ENCODE data around the gene CBX7. TPM values are rescaled to one million over a fixed set of nuclear protein-coding genes. Genes with fewer than 3 reads are reported as not detected.

CBX7 gene
- total RNA-seq (1 to 10 TPM; 8.5 to 9.0 TPM), polyA plus RNA-seq (ENCODE audit: insufficient read length in 2 of 2) (10 to 100 TPM in 1 of 2 donors, 1 to 10 TPM in 1; 10.0 to 12.7 TPM)
- long read RNA-seq, donor 1, full-length matches to known transcripts, result 2 of 2 reads
- long read RNA-seq, donor 1, partial matches to known transcripts, result 0 of 2 reads
- long read RNA-seq, donor 1, other reads (novel, unspliced or antisense), result 0 of 2 reads
- long read RNA-seq, donor 2, result 0 reads
- long read RNA-seq, donor 3, full-length matches to known transcripts, result 2 of 2 reads
- long read RNA-seq, donor 3, partial matches to known transcripts, result 0 of 2 reads
- long read RNA-seq, donor 3, other reads (novel, unspliced or antisense), result 0 of 2 reads
- long read RNA-seq, donor 4, full-length matches to known transcripts, result 1 of 1 reads
- long read RNA-seq, donor 4, partial matches to known transcripts, result 0 of 1 reads
- long read RNA-seq, donor 4, other reads (novel, unspliced or antisense), result 0 of 1 reads

GRCh38 chr22:39152511-39153219 is at the start of gene CBX7:
TSS of gene CBX7 (minus strand) at chr22:39152680. CDS start at chr22:39152444, 236 bp downstream.
- peak; percentile 68 to 96 (median 84) for DNase-seq (ENCODE audit: low read depth in 4 of 6, low spot score in 6 of 6)
- peak within 1 kb of the TSS; percentile 93 for H3K27ac ChIP-seq (ENCODE audit: low read depth, low read length)
- H3K4me1 ChIP-seq (ENCODE audit: control insufficient read depth, insufficient read depth, low read length), result peaks cover 44% of the 10 kb centered on the region
- H3K4me3 ChIP-seq (ENCODE audit: low read depth, low read length), result peak within 1 kb of the TSS; percentile 81
- WGBS (ENCODE audit: insufficient coverage), result under 1% methylated on average over 97 of the region's 98 CpGs
- H3K36me3 ChIP-seq (ENCODE audit: control insufficient read depth, insufficient read depth, low read length), result peaks cover 21% of the 10 kb centered on the region
- peaks cover 11% of the 10 kb centered on the region for H3K27me3 ChIP-seq (ENCODE audit: control insufficient read depth, insufficient read depth, low read length)
- H3K9me3 ChIP-seq (ENCODE audit: control insufficient read depth, insufficient read depth, low read length), result no peaks in the 10 kb centered on the region

DNA sequence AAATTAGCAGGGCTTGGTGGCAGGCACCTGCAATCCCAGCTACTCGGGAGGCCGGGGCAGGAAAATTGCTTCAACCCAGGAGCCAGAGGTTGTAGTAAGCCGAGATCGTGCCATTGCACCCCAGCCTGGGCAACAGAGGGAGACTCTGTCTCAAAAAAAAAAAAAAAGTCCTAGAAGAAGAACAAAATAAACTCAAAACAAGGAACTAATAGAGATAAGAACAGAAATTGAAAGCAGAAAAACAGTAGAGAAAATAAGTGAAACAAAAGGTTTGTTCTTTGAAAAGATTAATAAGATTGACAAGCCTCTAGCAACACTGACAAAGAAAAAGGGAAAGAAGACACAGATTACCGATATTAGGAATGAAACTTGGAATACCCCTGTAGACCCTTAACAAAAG is 45.1 kb upstream of the CBX7 start:
- no peak overlapping the region for H3K4me3 ChIP-seq (ENCODE audit: low read depth, low read length)
- no peak for DNase-seq (ENCODE audit: low read depth in 4 of 6, low spot score in 6 of 6)
- H3K27me3 ChIP-seq (ENCODE audit: control insufficient read depth, insufficient read depth, low read length), result no peaks in the 10 kb centered on the region
- no peaks in the 10 kb centered on the region for H3K9me3 ChIP-seq (ENCODE audit: control insufficient read depth, insufficient read depth, low read length)
- no peaks in the 10 kb centered on the region for H3K4me1 ChIP-seq (ENCODE audit: control insufficient read depth, insufficient read depth, low read length)
- H3K36me3 ChIP-seq (ENCODE audit: control insufficient read depth, insufficient read depth, low read length), result no peaks in the 10 kb centered on the region
- 100% methylated on average over 1 of the region's 5 CpGs for WGBS (ENCODE audit: insufficient coverage)
- H3K27ac ChIP-seq (ENCODE audit: low read depth, low read length), result no peak overlapping the region

DNA sequence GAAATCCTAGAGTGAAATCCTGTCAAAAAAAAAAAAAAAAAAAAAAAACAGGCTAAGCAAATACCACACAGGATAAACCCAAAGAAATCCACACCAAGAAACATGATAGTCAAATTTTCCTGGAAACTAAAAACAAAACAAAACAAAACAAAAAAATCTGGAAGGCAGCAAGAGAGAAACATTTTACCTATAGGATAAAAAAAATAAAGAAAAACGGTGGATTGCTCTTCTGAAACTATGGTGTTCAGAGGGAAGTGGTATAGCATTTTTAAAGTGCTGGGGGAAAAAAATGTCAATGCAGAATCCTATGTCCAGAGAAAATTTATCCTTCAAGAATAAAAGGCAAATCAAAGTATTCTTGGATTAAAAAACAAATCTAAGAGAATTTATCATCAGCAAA is 41.6 kb upstream of the CBX7 start:
- Histone ChIP-seq H3K27ac (ENCODE audit: low read depth, low read length) (no peak overlapping the region), H3K36me3 (ENCODE audit: control insufficient read depth, insufficient read depth, low read length) (no peaks in the 10 kb centered on the region), H3K9me3 (ENCODE audit: control insufficient read depth, insufficient read depth, low read length) (no peaks in the 10 kb centered on the region), H3K4me1 (ENCODE audit: control insufficient read depth, insufficient read depth, low read length) (no peaks in the 10 kb centered on the region), H3K4me3 (ENCODE audit: low read depth, low read length) (no peak overlapping the region), H3K27me3 (ENCODE audit: control insufficient read depth, insufficient read depth, low read length) (no peaks in the 10 kb centered on the region)
- no peak for DNase-seq (ENCODE audit: low read depth in 4 of 6, low spot score in 6 of 6)
- WGBS (ENCODE audit: insufficient coverage), result no CpG with 5 or more reads among the region's 1 CpG

- no peaks in the 10 kb centered on the region for H3K36me3 ChIP-seq (ENCODE audit: control insufficient read depth, insufficient read depth, low read length)
Observed at GRCh38 chr22:39188809-39189208, 36.3 kb upstream of the CBX7 start.

GRCh38 chr22:39185601-39186012 is 33.1 kb upstream of the CBX7 start:
- peaks cover 17% of the 10 kb centered on the region for H3K4me1 ChIP-seq (ENCODE audit: control insufficient read depth, insufficient read depth, low read length)
- H3K9me3 ChIP-seq (ENCODE audit: control insufficient read depth, insufficient read depth, low read length), result no peaks in the 10 kb centered on the region
- H3K4me3 ChIP-seq (ENCODE audit: low read depth, low read length), result no peak overlapping the region
- peak in 1 of 6 donors; percentile 57 for DNase-seq (ENCODE audit: low read depth in 4 of 6, low spot score in 6 of 6)
- H3K36me3 ChIP-seq (ENCODE audit: control insufficient read depth, insufficient read depth, low read length), result no peaks in the 10 kb centered on the region
- 34% methylated on average over 11 of the region's 11 CpGs for WGBS (ENCODE audit: insufficient coverage)
- no peaks in the 10 kb centered on the region for H3K27me3 ChIP-seq (ENCODE audit: control insufficient read depth, insufficient read depth, low read length)
- H3K27ac ChIP-seq (ENCODE audit: low read depth, low read length), result peak overlapping the region; percentile 50

More at GRCh38 chr22:39188809-39189208, 36.3 kb upstream of the CBX7 start:
- no peak overlapping the region for H3K27ac ChIP-seq (ENCODE audit: low read depth, low read length)
- H3K9me3 ChIP-seq (ENCODE audit: control insufficient read depth, insufficient read depth, low read length), result no peaks in the 10 kb centered on the region
- 91% methylated on average over 7 of the region's 10 CpGs for WGBS (ENCODE audit: insufficient coverage)
- H3K27me3 ChIP-seq (ENCODE audit: control insufficient read depth, insufficient read depth, low read length), result no peaks in the 10 kb centered on the region
- peaks cover 17% of the 10 kb centered on the region for H3K4me1 ChIP-seq (ENCODE audit: control insufficient read depth, insufficient read depth, low read length)
- DNase-seq (ENCODE audit: low read depth in 4 of 6, low spot score in 6 of 6), result no peak
- no peak overlapping the region for H3K4me3 ChIP-seq (ENCODE audit: low read depth, low read length)

- DNase-seq (ENCODE audit: low read depth in 4 of 6, low spot score in 6 of 6), result no peak
- Histone ChIP-seq H3K27me3 (ENCODE audit: control insufficient read depth, insufficient read depth, low read length) (no peaks in the 10 kb centered on the region), H3K27ac (ENCODE audit: low read depth, low read length) (peak overlapping the region; percentile 50), H3K9me3 (ENCODE audit: control insufficient read depth, insufficient read depth, low read length) (no peaks in the 10 kb centered on the region), H3K36me3 (ENCODE audit: control insufficient read depth, insufficient read depth, low read length) (no peaks in the 10 kb centered on the region), H3K4me1 (ENCODE audit: control insufficient read depth, insufficient read depth, low read length) (peaks cover 20% of the 10 kb centered on the region), H3K4me3 (ENCODE audit: low read depth, low read length) (no peak overlapping the region)
- 74% methylated on average over 23 of the region's 23 CpGs for WGBS (ENCODE audit: insufficient coverage)
Observed at GRCh38 chr22:39184586-39185577, 32.4 kb upstream of the CBX7 start.

- Histone ChIP-seq H3K27me3 (ENCODE audit: control insufficient read depth, insufficient read depth, low read length) (no peaks in the 10 kb centered on the region), H3K9me3 (ENCODE audit: control insufficient read depth, insufficient read depth, low read length) (no peaks in the 10 kb centered on the region), H3K4me3 (ENCODE audit: low read depth, low read length) (no peak overlapping the region), H3K36me3 (ENCODE audit: control insufficient read depth, insufficient read depth, low read length) (no peaks in the 10 kb centered on the region), H3K27ac (ENCODE audit: low read depth, low read length) (no peak overlapping the region), H3K4me1 (ENCODE audit: control insufficient read depth, insufficient read depth, low read length) (peaks cover 20% of the 10 kb centered on the region)
- DNase-seq (ENCODE audit: low read depth in 4 of 6, low spot score in 6 of 6), result no peak
- 76% methylated on average over 12 of the region's 13 CpGs for WGBS (ENCODE audit: insufficient coverage)
Observed at GRCh38 chr22:39183991-39184585, 31.6 kb upstream of the CBX7 start.

- Histone ChIP-seq H3K27me3 (ENCODE audit: control insufficient read depth, insufficient read depth, low read length) (no peaks in the 10 kb centered on the region), H3K9me3 (ENCODE audit: control insufficient read depth, insufficient read depth, low read length) (no peaks in the 10 kb centered on the region), H3K27ac (ENCODE audit: low read depth, low read length) (no peak overlapping the region), H3K4me3 (ENCODE audit: low read depth, low read length) (no peak overlapping the region), H3K4me1 (ENCODE audit: control insufficient read depth, insufficient read depth, low read length) (peaks cover 20% of the 10 kb centered on the region), H3K36me3 (ENCODE audit: control insufficient read depth, insufficient read depth, low read length) (no peaks in the 10 kb centered on the region)
- no peak for DNase-seq (ENCODE audit: low read depth in 4 of 6, low spot score in 6 of 6)
- 100% methylated on average over 2 of the region's 6 CpGs for WGBS (ENCODE audit: insufficient coverage)
Observed at GRCh38 chr22:39182478-39183030, 30.1 kb upstream of the CBX7 start.

All from spinal cord (tissue), 10 donors.